NOMO-1 treated with dmso at 0.1 percent for 144 hours (cell line): ENCODE measurements around the gene CDC37.

Experiments
- DNase-seq: peaks from one replicate; lab custom pipeline; 2025; ENCODE audit not compliant: unreplicated experiment; lab: John Stamatoyannopoulos, UW

The CDC37 gene

GRCh38 chr19:10362259-10362658 is 41.1 kb downstream of the CDC37 start:
- no peak for DNase-seq

DNA sequence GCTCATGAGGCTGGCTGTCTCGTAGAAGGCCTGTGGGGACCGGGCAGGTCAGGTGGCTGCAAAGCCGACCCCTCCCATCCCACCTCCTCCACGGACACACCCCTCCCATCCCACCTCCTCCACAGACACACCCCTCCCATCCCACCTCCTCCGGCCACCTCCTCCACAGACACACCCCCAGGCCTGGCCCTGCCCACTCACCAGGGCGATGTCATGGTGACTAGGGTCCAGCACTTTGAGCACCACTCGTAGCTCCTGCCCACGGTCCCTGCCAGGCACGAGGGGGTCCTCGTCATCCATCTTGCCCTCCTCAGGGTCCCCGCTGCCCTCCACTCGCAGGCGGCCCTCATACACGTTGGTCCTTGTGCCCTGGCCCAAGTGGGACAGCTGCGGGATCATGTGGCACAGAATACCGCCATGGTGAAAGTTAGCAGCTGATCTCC is 41.8 kb downstream of the CDC37 start:
- no peak for DNase-seq

- DNase-seq, result no peak
Observed at GRCh38 chr19:10356431-10356830, 46.9 kb downstream of the CDC37 start.

GRCh38 chr19:10353793-10354391 is 49.5 kb downstream of the CDC37 start:
- no peak for DNase-seq

- no peak for DNase-seq
Observed at GRCh38 chr19:10352764-10353671, 50.3 kb downstream of the CDC37 start.

GRCh38 chr19:10346509-10346908 is 56.8 kb downstream of the CDC37 start:
- DNase-seq, result peak; percentile 59

DNA sequence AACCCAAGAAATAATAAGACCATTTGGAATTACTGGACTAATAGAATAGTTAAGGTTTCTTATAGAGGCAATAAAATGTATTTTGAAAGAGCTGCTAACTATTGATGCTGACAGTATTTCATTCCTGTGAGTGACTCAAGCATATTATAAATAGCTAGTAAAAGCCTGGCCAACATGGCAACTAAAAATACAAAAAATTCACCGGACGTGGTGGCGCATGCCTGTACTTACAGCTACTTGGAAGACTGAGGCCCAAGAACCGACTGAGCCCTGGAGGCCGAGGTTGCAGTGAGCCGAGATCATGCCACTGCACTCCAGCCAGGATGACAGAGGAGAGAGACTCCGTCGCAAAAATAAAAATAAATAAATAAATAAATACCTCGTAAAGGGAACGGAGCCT is 58.6 kb downstream of the CDC37 start:
- DNase-seq, result no peak

DNA sequence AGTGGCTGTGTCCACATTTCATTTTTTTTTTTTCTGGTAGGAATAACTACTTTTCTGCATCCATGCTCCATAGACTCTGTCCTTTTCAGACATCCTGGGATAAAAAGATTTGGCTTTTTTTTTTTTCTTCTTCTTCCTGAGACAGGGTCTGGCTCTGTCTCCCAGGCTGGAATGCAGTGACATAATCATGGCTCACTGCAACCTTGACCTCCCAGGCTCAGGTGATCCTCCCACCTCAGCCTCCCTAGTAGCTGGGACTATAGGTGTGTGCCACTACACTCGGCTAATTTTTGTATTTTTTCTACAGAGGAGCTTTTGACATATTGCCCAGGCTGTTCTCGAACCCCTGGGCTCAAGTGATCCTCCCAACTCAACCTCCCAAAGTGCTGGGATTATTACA is 59.8 kb downstream of the CDC37 start:
- no peak for DNase-seq
